HG03442 (cell line): ENCODE measurements around the gene CMTM3.
A peak's percentile ranks its signal among the peaks of the same experiment; 100 is the strongest.
"Not testable (repeated sequence)": the region's sequence is repeated elsewhere in the genome, so short reads cannot be mapped to it uniquely, and the experiment has no call there.

Experiments
- ATAC-seq: cut with Tn5 transposase; IDR thresholded peaks from one replicate; pipeline ENCODE4 v1.9.1; 2021; ENCODE audit warnings: mild to moderate bottlenecking, moderate library complexity; ENCODE audit not compliant: unreplicated experiment

The CMTM3 gene, protein sequence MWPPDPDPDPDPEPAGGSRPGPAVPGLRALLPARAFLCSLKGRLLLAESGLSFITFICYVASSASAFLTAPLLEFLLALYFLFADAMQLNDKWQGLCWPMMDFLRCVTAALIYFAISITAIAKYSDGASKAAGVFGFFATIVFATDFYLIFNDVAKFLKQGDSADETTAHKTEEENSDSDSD

DNA sequence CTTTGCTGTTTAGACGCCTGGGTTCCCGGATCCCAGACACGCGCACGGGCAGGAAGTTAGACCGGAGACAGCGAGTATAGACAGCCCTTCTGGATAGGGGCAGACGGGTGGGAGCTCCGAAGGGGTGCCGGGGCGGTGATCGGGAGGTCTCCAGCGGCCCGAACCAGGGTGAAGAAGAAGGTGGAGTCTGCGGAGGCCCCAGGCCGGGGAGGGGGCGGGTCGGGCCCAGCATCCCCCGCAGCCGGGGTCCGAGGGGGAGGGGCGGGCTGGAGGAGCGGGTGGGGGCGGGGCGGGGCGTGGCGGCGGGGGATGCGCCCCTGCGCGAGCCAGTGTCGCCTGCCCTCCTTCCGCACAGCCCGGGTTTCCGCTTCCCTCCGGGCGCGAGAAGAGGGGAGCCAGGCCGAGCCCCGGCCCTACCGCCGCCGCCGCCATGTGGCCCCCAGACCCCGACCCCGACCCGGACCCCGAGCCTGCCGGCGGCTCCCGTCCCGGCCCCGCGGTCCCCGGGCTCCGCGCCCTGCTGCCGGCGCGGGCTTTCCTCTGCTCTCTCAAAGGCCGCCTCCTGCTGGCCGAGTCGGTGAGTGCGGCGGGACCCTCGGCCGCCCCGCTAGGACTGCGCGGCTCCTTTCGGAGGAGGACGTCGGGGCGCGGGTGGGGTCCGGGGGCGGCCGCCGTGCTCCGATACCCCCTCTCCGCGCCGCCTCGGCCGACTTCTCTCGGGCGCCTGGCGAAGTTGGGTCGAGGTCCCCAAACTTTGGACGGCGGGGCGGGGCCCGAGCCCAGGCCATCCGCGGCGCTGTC lies at the start of gene CMTM3:
TSS of gene CMTM3 (plus strand) at position 329 of the 801 bp plus-strand sequence. CDS start at position 431, 102 bp downstream.
- ATAC-seq = peak; percentile 51

DNA sequence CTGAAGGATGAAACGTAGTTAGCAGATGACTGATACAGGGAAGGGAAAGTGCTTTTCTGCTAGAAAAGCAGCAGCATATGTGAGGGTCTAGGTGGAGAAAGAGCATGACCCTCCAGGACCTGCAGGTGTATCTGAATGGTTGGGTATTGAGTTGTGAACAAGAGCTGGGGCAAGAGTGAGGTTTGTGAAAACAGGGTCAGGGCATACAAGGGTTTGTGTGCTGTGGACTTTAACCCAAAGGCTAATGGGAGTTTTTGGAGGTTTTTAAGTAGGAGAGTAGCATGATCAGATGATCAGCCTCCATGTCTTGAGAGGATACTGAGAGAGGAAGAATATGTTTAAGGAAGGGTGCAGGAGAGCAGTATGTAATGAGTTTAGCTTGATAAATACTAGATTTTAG lies 44.4 kb upstream of the CMTM3 start:
- ATAC-seq = no peak

DNA sequence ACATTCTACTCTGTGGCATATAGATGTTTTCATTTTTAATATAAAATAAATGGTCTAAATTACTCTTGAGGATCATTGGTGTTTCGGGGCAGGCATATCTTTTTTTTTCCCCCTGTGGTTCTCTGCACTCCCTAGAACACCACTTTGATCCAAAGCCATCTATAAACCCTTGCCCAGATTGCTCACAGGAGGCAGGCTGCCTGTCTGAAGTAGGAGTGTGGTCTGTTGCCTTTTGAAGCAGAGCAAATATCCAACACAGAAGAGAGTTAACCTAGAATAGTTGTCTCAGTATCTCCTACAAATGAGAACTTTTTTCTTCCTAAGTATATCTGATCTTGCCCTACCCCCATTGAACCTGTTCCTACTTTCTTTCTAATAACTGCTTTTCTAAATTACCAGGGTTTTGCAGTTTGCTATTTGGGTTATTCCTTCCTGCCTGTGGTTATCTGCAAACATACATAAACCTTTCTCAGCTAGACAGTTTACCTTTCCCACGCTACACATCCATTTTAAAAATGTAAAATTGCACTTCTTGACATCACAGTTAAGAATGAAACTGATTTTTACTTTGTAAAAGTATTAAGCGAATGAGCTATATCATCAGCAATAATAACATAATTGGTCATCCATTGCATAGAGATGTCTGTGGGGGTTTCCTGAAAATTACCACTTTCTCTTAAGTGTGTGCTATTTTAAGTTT lies 43.0 kb upstream of the CMTM3 start:
- no peak for ATAC-seq

DNA sequence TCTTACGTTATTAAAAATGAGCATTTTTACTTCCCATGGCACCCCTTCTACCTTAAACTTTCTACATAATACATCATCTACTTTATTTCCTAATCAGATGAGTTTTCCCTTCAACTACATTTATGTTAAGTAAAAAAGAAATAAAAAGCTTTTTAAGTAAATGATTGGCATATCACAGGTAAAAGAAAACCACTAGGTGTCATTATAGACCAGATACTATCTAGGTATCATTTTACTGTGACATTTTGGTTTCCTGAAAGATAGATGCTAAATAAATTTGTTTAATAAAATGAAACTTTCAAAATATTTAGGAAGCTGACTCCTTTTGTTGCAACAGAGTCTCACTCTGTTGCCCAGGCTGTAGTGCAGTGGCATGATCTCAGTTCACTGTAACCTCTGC lies 42.1 kb upstream of the CMTM3 start:
- ATAC-seq = no peak

DNA sequence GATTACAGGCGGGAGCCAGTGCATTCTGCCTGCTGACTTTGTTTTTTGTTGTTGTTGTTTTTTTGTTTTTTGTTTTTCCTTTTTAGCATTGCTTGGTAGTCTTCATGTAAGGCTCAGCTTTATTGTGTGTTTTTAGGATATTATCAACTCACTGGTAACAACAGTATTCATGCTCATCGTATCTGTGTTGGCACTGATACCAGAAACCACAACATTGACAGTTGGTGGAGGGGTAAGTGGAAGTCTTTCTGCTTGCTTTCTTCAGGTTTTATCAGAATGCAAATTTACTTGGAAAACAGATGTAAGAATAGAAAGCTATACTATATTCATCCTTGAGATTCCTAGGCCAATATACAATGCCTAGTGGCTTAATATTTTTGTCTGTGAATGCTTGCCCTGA lies 41.5 kb upstream of the CMTM3 start:
- ATAC-seq = no peak

DNA sequence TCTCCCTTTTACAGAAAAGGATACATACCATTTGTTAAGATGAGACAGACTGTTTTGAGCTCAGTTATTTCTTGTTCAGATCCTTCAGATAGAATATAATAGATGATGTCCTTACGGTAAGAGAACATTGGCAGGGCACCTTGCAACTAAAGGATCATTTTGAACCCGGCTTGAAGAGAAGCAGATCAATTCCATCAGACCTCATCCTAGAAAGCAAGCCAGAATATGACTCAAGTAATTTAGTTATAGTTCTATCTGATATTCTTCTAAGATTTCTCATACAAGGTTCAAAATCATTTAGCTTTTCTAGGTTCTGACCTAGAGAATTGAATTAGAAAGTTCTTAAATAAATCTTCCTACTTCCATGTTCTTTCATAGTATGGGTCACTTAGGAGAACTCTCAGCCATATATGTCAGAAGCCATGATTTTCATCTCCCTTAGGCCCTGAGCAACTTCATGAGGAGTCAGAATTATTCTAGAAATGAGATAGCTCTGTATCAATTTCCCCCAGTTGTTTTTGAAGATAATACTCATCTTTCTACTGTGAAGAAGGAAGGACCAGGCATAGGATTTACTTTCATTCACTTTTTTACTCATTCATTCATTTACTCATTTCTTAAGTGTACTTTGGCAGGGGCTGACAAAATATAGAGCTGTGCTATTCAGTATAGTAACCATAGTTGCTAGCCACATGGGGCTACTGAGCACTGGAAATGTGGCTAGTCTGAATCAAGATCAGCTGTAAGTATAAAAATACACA lies 40.8 kb upstream of the CMTM3 start:
- no peak for ATAC-seq

DNA sequence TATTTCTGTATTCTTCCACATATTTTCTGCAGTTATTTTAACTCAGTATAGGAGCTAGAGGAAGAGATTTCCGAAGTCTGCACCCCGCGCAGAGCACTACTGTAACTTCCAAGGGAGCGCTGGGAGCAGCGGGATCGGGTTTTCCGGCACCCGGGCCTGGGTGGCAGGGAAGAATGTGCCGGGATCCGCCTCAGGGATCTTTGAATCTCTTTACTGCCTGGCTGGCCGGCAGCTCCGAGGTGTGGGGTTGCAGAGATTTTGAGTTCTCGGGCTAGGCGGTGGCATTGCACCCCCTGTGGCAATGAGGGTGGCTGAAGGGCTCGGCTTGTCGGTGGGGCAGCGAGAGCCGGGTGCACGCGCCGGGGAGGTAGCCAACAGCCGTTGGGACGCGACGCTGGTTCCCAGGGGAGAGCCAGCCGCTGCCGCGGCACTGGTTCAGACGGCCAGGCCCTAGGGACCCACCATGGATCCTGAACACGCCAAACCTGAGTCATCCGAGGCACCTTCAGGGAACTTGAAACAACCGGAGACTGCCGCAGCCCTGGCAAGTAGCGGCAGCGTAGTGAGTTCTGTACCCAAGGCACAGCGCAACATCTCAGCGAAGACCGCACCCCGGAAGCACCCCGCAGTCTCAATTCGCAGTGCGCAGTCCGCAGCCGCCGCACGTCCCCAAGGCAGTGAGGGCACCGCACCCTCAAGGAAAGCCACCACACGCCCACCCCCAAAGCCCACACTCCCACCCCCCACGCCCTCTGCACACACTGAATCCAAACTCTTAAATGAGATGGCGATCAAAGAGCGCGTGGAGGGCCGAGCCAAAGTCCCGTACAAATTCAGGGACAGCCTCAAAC lies 38.2 kb upstream of the CMTM3 start, which contains the start of gene CMTM1:
TSS of gene CMTM1 (plus strand) at position 389 of the 851 bp plus-strand sequence. CDS start at position 464, 75 bp downstream.
- ATAC-seq = no peak

DNA sequence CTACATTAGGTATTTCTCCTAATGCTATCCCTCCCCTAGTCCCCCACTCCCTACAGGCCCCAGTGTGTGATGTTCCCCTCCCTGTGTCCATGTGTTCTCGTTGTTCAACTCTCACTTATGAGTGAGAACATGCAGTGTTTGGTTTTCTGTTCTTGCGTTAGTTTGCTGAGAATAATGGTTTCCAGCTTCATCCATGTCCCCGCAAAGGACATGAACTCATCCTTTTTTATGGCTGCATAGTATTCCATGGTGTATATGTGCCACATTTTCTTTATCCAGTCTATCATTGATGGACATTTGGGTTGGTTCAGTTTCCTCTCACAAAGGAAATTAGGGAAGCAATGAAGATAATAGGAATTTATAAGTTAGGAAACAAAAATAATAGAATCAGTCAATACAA lies 37.2 kb upstream of the CMTM3 start:
- not testable (repeated sequence) for ATAC-seq

DNA sequence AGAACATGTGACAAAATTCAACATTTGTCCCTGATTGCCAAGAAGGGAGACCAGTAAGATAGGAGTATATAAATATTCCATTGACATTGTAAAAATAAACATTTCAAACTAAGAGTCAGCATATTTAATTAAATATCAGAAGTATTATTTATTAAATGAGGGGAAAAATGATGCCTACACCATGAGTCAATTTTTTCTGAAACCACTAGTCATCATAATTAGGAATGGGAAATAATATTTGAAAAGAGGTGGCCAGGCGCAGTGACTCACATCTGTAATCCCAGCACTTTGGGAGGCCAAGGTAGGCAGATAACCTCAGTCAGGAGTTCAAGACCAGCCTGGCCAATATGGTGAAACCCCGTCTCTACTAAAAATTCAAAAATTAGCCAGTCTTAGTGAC lies 36.1 kb upstream of the CMTM3 start:
- no peak for ATAC-seq

DNA sequence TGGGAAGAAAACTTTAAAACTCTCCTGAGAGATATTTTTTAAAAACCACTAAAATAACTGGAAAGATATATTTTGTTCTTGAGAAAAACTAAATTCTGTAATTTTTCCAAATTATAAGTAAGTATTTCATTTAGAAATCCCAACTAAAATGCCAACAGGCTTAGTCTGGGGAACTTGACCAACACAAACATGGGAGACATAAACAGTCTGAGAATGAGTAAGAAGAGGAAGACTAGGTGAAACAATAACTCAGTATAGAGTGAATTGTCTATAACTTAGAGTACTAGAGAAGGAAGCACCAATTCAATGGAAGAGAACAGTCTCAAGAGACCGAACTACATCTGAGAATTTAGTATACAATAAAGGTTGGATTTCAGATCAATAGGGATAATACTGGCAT lies 35.4 kb upstream of the CMTM3 start:
- no peak for ATAC-seq

DNA sequence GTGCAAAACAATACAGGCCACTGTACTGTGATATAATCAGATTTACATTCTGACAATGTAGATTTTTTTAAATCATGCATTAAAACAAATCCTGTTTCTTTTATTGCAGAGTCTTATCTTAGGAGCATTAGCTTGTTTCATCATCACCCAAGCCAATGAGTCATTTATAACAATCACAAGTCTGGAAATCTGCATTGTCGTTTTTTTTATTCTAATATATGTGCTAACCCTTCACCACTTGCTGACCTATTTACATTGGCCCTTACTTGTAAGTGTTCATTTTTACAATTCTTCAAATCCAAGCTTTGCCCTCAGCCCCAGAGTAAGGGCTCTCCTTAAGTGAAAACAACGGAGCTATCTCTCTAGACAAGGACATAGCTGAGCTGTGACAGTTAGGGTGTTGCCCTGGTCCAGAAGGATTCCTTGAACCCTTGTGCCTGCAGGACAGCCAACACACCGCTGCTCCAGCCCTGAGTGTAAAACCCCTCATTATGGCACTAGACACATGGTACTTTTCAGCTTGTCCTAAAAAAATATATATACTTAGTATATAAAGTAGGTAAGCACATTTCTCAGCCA lies 34.6 kb upstream of the CMTM3 start:
- ATAC-seq = no peak

DNA sequence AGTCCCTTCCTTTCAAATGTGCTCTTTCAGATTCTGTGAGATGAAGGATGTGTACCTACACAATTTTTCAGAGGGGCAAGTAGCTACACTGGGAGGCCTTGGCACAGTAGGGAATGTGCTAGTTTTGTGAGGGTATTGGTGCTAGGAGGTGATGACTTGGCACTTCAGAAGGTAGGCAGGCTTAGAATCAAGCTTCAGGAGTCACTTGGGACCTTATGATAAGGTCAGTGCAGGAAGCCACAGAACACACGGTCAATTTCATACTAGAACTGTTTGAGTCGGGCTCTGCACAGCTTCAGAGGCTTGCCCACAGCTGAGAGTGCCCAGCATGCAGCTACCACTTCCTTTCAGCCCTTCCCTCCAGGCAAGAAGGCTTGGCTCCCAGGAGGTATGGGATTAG lies 32.1 kb upstream of the CMTM3 start:
- ATAC-seq = no peak

DNA sequence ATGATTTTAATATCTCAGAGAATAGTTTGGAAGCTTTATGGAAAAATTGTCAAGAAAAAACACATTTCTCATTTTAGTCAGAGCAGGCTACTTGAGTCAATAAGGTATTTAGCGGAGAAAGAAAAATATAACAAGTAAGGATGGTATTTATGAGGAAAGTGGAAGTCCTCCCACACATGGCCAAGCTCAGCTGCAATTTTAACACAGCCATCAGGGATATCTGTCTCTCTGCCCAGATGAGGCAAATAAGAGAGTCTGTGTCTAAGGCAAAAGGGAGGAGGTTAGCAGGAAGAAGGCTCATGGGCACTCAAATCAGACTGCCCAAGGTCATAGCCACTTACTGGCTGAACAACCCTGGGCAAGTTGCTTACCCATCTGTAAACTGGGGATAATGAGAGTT lies 30.4 kb upstream of the CMTM3 start:
- no peak for ATAC-seq

DNA sequence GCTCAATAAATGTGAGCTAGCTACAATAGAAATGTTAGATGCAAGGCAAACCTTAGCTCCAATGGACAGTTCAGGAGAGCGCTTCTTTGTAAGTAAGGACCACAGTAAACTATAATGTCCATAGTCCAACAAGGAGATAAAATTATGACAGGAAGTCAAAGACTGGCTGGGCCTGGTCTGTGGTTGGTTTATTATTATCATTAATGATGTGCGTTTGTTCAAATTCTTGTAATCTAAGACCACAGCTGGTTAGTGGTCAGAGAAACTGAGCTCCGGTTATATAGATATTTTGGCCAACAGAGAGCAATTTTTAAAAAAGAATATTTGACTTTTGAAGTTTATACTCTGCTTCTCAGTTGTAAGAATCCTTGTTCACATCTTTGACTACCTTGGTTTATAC lies 30.0 kb upstream of the CMTM3 start:
- no peak for ATAC-seq

DNA sequence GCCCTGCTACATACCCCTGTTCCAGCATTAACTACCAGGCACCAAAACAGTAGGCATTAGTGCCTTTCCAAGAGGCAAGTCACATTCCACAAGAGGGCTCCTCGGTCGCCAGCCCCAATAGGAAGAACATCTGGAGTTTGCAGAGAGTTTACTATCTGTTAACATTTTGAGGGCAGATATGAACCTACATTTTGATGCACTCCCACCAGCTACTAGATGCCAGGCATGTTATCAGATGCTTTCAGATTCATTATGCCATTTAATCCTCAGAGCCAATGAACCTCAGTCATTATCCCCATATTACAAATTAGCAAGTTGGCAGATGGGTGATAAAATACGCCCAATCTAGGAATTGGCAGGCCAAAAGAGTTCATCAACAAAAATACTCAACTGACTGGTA lies 29.4 kb upstream of the CMTM3 start:
- ATAC-seq = no peak

DNA sequence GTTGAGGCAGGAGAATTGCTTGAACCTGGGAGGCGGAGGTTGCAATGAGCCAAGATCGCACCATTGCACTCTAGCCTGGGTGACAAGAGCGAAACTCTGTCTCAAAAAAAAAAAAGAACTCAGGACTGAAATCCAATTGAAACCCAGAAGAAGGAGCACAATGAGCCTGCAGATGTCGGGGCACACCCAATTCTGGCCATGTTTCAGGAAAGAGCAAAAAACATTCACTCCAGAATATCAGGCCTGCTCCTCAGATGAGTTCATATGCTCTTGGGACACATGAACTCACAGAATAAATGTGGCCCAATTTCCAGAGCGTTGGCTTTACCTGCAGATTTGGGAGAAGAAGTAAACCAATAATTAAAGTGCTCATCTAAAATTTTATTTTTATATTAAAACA lies 28.2 kb upstream of the CMTM3 start:
- ATAC-seq = no peak

DNA sequence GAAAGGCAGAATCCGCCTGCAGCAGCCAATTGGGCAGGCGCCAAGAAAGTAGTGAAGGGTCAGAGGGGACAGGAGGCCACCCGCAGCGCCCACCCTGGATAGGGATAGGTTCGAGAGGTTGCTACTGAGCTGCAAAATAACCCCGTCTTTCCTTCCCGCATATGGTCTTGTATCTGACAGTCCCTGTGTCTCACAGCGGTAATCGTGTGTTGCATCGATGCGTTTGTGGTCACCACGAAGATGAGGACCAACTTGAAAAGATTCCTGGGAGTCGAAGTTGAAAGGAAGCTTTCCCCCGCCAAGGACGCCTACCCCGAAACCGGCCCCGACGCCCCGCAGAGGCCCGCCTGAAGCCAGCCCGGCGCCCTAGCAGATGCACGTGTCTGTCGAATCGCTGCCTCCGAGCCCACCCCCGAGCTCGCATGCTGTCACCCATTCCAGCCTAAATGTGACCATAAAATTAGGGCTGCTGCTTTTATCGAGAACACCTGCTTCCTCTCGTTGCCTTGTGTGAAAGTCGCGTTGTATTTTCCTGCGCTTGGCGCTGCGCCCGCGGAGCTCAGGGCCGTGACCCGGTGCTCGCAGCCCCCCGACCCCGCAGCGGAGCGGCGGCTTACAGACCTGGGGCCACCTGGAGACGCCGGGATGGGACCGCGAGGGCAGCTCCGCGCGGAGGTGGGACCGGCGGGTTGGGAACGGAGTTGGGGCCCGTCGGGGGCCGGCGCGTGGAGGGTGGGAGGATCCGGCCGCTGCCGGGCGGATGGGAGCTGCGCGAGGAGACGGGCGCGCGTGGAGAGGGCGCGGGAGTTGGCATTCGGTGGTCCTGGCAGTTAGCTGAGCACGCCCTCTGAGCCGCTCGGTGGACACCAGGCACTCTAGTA lies 25.6 kb upstream of the CMTM3 start, which contains the start of gene CMTM2:
TSS of gene CMTM2 (plus strand) at position 813 of the 881 bp plus-strand sequence. CDS start 145 bp downstream, outside the sequence.
- ATAC-seq = no peak

DNA sequence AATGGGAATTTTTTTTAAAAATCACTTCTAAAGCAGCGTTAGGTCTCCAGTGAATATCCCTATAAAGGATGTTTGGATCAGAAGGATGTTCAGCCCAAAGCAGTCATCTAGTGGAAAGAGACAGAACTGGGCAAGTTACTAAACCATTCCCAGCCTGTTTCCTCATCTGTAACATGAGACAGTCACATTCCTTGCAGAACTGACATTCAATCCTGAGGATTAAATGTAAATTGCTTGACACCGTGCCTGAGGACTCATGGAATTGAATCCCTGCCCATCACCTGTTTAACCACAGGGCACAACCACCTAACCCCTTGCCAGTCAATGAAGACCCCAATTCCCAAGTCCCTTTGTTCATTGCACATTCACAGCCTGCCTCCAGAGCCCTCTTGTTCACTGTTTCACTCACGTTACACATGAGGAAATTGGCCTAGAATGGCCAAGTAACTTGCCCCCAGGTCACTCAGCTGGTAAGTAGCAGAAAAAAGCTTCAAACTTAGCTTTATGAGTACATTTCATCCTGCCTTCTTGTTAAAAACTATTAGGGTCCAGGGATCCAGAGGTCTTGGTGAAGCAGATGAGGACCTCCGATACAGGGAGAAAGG lies 23.8 kb upstream of the CMTM3 start:
- ATAC-seq = no peak
